GM12878 (cell line): Measurements from ENCODE around the gene BORCS5. TPM values are rescaled to one million over a fixed set of nuclear protein-coding genes. Genes with fewer than 3 reads are reported as not detected.

Experiments
- ATAC-seq: fragments of 200-7000 bp; cut with Tn5 transposase; 3 replicates; pipeline ENCODE4 v1.9.1; 2020; ENCODE audit warnings: mild to moderate bottlenecking, moderate library complexity
- BruUV-seq: library from RNA; stranded (reverse); fragments of 400-500 nt; replicated peaks from 2 replicates; lab custom pipeline; 2021; lab: Mats Ljungman, UMichigan
- CTCF ChIA-PET: fragments of 300-600 bp; sonication (Branson Sonifier 250); formaldehyde crosslinking; extraction: SDS; loops from one replicate; lab custom pipeline; 2021; ENCODE audit warnings: inconsistent platforms; lab: Yijun Ruan, JAX
- POLR2A ChIA-PET: fragments of 350-600 bp; formaldehyde crosslinking; extraction: SDS; loops from one replicate; lab custom pipeline; 2021; ENCODE audit warnings: inconsistent platforms; lab: Charles Lee
- RAD21 ChIA-PET: fragments of 300-600 bp; sonication (Branson Sonifier 250); formaldehyde crosslinking; loops from one replicate; lab custom pipeline; 2023; ENCODE audit warnings: antibody characterized with exemption; ENCODE audit not compliant: unreplicated experiment; lab: Charles Lee
- SMC1A ChIA-PET: fragments of 300-600 bp; sonication (Branson Sonifier 250); formaldehyde crosslinking; loops from one replicate; lab custom pipeline; 2023; ENCODE audit not compliant: unreplicated experiment, uncharacterized antibody; lab: Charles Lee
- DNase-seq: peaks from one replicate; pipeline ENCODE4 v3.0.0-alpha.2; 2011; ENCODE audit warnings: low read depth, low spot score
- FAIRE-seq: peaks from 3 replicates; lab custom pipeline; 2011; peaks lifted over from hg19 to GRCh38; lab: Jason Lieb, UNC
- H2AFZ ChIP-seq: 2 replicates; pipeline ENCODE4 v1.6.0; 2011; ENCODE audit warnings: low read depth, low read length, control low read depth; ENCODE audit not compliant: control insufficient read depth
- H3K27ac ChIP-seq: 2 replicates; pipeline ENCODE4 v1.5.1; 2011; ENCODE audit warnings: control low read depth; ENCODE audit not compliant: control insufficient read depth, insufficient read depth
- H3K27me3 ChIP-seq, 2 experiments: replicated peaks in 1 of 2; 2 replicates each; pipeline versions ENCODE4 v1.6.0 to v1.6.1; 2011; ENCODE audit warnings: low read length in 1 of 2; ENCODE audit not compliant: control insufficient read depth in 2 of 2, insufficient read depth in 2 of 2
- H3K36me3 ChIP-seq, 2 experiments: 2 replicates each; pipeline ENCODE4 v1.5.1; 2011; ENCODE audit warnings: low read length in 1 of 2; ENCODE audit not compliant: control insufficient read depth in 2 of 2, insufficient read depth in 2 of 2
- H3K4me1 ChIP-seq: 2 replicates; pipeline ENCODE4 v1.6.1; 2011; ENCODE audit warnings: mild to moderate bottlenecking, low read length, moderate library complexity, mixed read lengths; ENCODE audit not compliant: control insufficient read depth, insufficient read depth
- H3K4me2 ChIP-seq: 2 replicates; pipeline ENCODE4 v1.6.0; 2011; ENCODE audit warnings: control low read depth; ENCODE audit not compliant: control insufficient read depth, insufficient read depth
- H3K4me3 ChIP-seq: fragments of 200-600 bp; sonication (generic); 2 replicates; pipeline ENCODE4 v1.5.1; 2016
- H3K79me2 ChIP-seq: 2 replicates; pipeline ENCODE4 v1.6.0; 2011; ENCODE audit warnings: low read length; ENCODE audit not compliant: control insufficient read depth, insufficient read depth
- H3K9ac ChIP-seq: 2 replicates; pipeline ENCODE4 v1.8.0; 2011; ENCODE audit warnings: low read length, control low read depth, mixed read lengths; ENCODE audit not compliant: control insufficient read depth, insufficient read depth
- H3K9me3 ChIP-seq: replicated peaks from 3 replicates; pipeline ENCODE4 v1.5.1; 2011; ENCODE audit warnings: mild to moderate bottlenecking, low read length; ENCODE audit not compliant: control insufficient read depth, insufficient read depth
- H4K20me1 ChIP-seq: 2 replicates; pipeline ENCODE4 v1.6.0; 2011; ENCODE audit not compliant: control insufficient read depth, insufficient read depth
- BCL3 ChIP-seq: IDR thresholded peaks from 2 replicates; pipeline ENCODE4 v1.6.1; 2011; ENCODE audit warnings: borderline replicate concordance, low read depth, mild to moderate bottlenecking, moderate library complexity, low read length; ENCODE audit not compliant: insufficient read depth, poor library complexity, severe bottlenecking
- CEBPZ ChIP-seq: fragments of 150-350 bp; IDR thresholded peaks from 2 replicates; pipeline ENCODE4 v1.6.1; 2016; ENCODE audit warnings: low read depth, low read length
- CHD2 ChIP-seq: IDR thresholded peaks from 2 replicates; pipeline ENCODE4 v1.6.1; 2011; ENCODE audit warnings: low read depth, low read length, improper control_type of control experiment, borderline replicate concordance
- CREB1 ChIP-seq: IDR thresholded peaks from 2 replicates; pipeline ENCODE4 v1.6.1; 2012; ENCODE audit warnings: low read depth, mild to moderate bottlenecking, inconsistent platforms
- DPF2 ChIP-seq: fragments of 450-650 bp; IDR thresholded peaks from 2 replicates; pipeline ENCODE4 v1.6.1; 2017; ENCODE audit warnings: mild to moderate bottlenecking
- GABPA ChIP-seq: IDR thresholded peaks from 2 replicates; pipeline ENCODE4 v1.6.1; 2014; ENCODE audit warnings: antibody characterized with exemption, low read depth, mild to moderate bottlenecking, inconsistent platforms
- HCFC1 ChIP-seq: fragments of 150-350 bp; IDR thresholded peaks from 2 replicates; pipeline ENCODE4 v1.6.1; 2014; ENCODE audit warnings: low read length
- HSF1 ChIP-seq: fragments of 150-350 bp; IDR thresholded peaks from 2 replicates; pipeline ENCODE4 v1.6.1; 2014; ENCODE audit warnings: mild to moderate bottlenecking, low read depth, low read length
- IKZF2 ChIP-seq, 2 experiments: fragments of 450-650 bp; IDR thresholded peaks; 2 replicates each; pipeline ENCODE4 v1.6.1; 2017; ENCODE audit warnings: mild to moderate bottlenecking in 2 of 2, moderate library complexity in 2 of 2
- KDM1A ChIP-seq: fragments of 200-600 bp; sonication (generic); IDR thresholded peaks from 2 replicates; pipeline ENCODE4 v1.6.1; 2016; ENCODE audit warnings: borderline replicate concordance
- MXI1 ChIP-seq: fragments of 150-350 bp; IDR thresholded peaks from 2 replicates; pipeline ENCODE4 v1.6.1; 2011; ENCODE audit warnings: low read depth, mild to moderate bottlenecking, inconsistent platforms, low read length, improper control_type of control experiment
- POLR2A ChIP-seq: IDR thresholded peaks from 2 replicates; pipeline ENCODE4 v1.6.1; 2011; ENCODE audit warnings: low read depth, mild to moderate bottlenecking, low read length
- RAD51 ChIP-seq: fragments of 450-650 bp; IDR thresholded peaks from 2 replicates; pipeline ENCODE4 v1.6.1; 2016; ENCODE audit warnings: moderate library complexity, mild to moderate bottlenecking, inconsistent platforms
- RCOR1 ChIP-seq: conservative IDR thresholded peaks from 2 replicates; pipeline ENCODE4 v1.6.1; 2012; ENCODE audit warnings: low read depth, low read length, improper control_type of control experiment
- SRF ChIP-seq, 2 experiments: IDR thresholded peaks; 2 replicates each; pipeline ENCODE4 v1.6.1; 2011; ENCODE audit warnings: low read depth in 2 of 2, low read length in 2 of 2, mild to moderate bottlenecking in 1 of 2, moderate library complexity in 1 of 2
- TCF12 ChIP-seq: IDR thresholded peaks from 2 replicates; pipeline ENCODE4 v1.6.1; 2011; ENCODE audit warnings: low read depth, mild to moderate bottlenecking, low read length
- ZNF207 ChIP-seq: fragments of 450-650 bp; IDR thresholded peaks from 2 replicates; pipeline ENCODE4 v1.6.1; 2014; ENCODE audit warnings: antibody characterized with exemption, mild to moderate bottlenecking, borderline replicate concordance
- ZNF217 ChIP-seq: fragments of 450-650 bp; IDR thresholded peaks from 2 replicates; pipeline ENCODE4 v1.6.1; 2017; ENCODE audit warnings: antibody characterized with exemption, mild to moderate bottlenecking
- WGBS: methylation state at CpG from one replicate; pipeline ENCODE4 v1.1.6; 2016; ENCODE audit warnings: low lambda C conversion rate; ENCODE audit not compliant: insufficient replicate concordance, insufficient coverage; ENCODE audit errors: missing lambda C conversion rate; 5-methylcytosine and 5-hydroxymethylcytosine counted together
- in situ Hi-C: fragments of 300-500 bp; cut with MboI; formaldehyde crosslinking; loops from 9 replicates; pipeline ENCODE4 v1.14.3; 2018; ENCODE audit warnings: mixed read lengths
- intact Hi-C: fragments of 100-400 bp; cut with micrococcal nuclease; formaldehyde crosslinking; loops from one replicate; pipeline ENCODE4 v1.14.2; 2022; ENCODE audit not compliant: unreplicated experiment
- polyA plus RNA-seq, 11 experiments: library from polyadenylated mRNA; depleted of rRNA in 4 of 11; unstranded in 6 of 11; stranded (reverse) in 5 of 11; fragments of >200 nt; fragmentation: Nextera tagmentation in 4 of 11; fragmentation: Illumina TruSeq in 1 of 11; extraction: Ambion mirVana in 4 of 11; extraction: Trizol in 1 of 11; gene quantifications; 1 replicate in 1 of 11; 2 replicates in 10 of 11; pipeline versions ENCODE4 v1.2.1 to v1.2.3, GENCODE V29; 2011 to 2016; ENCODE audit warnings: inconsistent platforms in 2 of 11, missing spikeins in 2 of 11, low read depth in 1 of 11
- total RNA-seq, 4 experiments: library from RNA; depleted of rRNA in 3 of 4; stranded (reverse); fragments of >200 nt in 3 of 4; fragmentation: Illumina TruSeq in 1 of 4; extraction: Trizol in 1 of 4; gene quantifications; 2 replicates each; pipeline versions ENCODE4 v1.2.1 to v1.2.3, GENCODE V29; 2013 to 2021

Gene BORCS5
- total and polyA plus RNA-seq, 10 of the 15 experiments (the other 5 are each of a cell fraction or from before 2014, with no cell fraction given) = 1.4 to 39.7 (median 16.1) TPM

- no peak overlapping the region for H2AFZ ChIP-seq
- no peak for ATAC-seq
- no peak for DNase-seq
- no peak for FAIRE-seq
- H3K79me2 ChIP-seq = no peaks in the 10 kb centered on the region
- intact Hi-C loops = no loop called here
- 98% methylated on average over 20 of the region's 20 CpGs for WGBS
- RAD21 ChIA-PET = interaction anchor here (0.8 to 1.2 kb wide), 2 partner anchors 9 to 31 kb away, joined by 3 to 4 read pairs; no protein-coding TSS in a partner anchor
- H3K9ac ChIP-seq = no peak overlapping the region
- H3K27ac ChIP-seq = no peak overlapping the region
- CTCF ChIA-PET = interaction anchor here (0.6 to 1.6 kb wide), 7 partner anchors 9 to 264 kb away, joined by 3 to 5 read pairs (median 4); no protein-coding TSS in a partner anchor
- H3K36me3 ChIP-seq = peaks cover 0 to 1% of the 10 kb centered on the region in 2 experiments; a peak in 2 of 4 replicates
- no peak overlapping the region for H3K4me3 ChIP-seq
- POLR2A ChIA-PET = interaction anchor here (1.0 to 2.2 kb wide), 3 partner anchors 9 to 16 kb away, joined by 3 to 9 read pairs (median 4); no protein-coding TSS in a partner anchor
- no TSS peak for BruUV-seq
- no peaks in the 10 kb centered on the region for H4K20me1 ChIP-seq
- in situ Hi-C loops = no loop called here
- H3K9me3 ChIP-seq = no peaks in the 10 kb centered on the region
- no peak for TF ChIP-seq TCF12
- TF ChIP-seq IKZF2 (IDR thresholded peaks at IDR 0.05) = no peak
- no peak for TF ChIP-seq HCFC1
- TF ChIP-seq MXI1 = no peak
- no peak for TF ChIP-seq CREB1
- TF ChIP-seq CEBPZ = no peak
- no peak for TF ChIP-seq BCL3
- TF ChIP-seq RAD51 = no peak
- TF ChIP-seq CHD2 = no peak
- no peak for TF ChIP-seq ZNF207
- no peak for TF ChIP-seq ZNF217
- TF ChIP-seq RCOR1 = no peak
- no peak for TF ChIP-seq DPF2
- no peak for TF ChIP-seq KDM1A
- no peak for TF ChIP-seq GABPA
- TF ChIP-seq SRF (IDR thresholded peaks at IDR 0.05; ENCODE audit: low read depth in 2 of 2, low read length in 2 of 2) = no peak
- TF ChIP-seq POLR2A = no peak
- no peak for TF ChIP-seq HSF1
- SMC1A ChIA-PET = interaction anchor here (0.8 to 3.6 kb wide), 6 partner anchors 9 to 86 kb away, joined by 3 to 17 read pairs (median 3); no protein-coding TSS in a partner anchor
- H3K4me1 ChIP-seq = 0 out of 2 replicates have a peak, but pooled peaks cover 4% of the 10 kb centered on the region
- no peak overlapping the region for H3K4me2 ChIP-seq
- H3K27me3 ChIP-seq = no peaks in the 10 kb centered on the region
These were observed 108.6 kb downstream of the BORCS5 start for GRCh38 chr12:12465522-12465921.
